Urinary bladder (tissue), 4 donors: ENCODE data around the gene AARS1. TPM values are rescaled to one million over a fixed set of nuclear protein-coding genes. Genes with fewer than 3 reads are reported as not detected.
"Not testable (repeated sequence)": the region's sequence is repeated elsewhere in the genome, so short reads cannot be mapped to it uniquely, and the experiment has no call there.

Source experiments
- DNase-seq: peaks from one replicate; pipeline ENCODE4 v3.0.0-alpha.2; 2015; ENCODE audit errors: extremely low spot score
- H3K27ac ChIP-seq: one replicate; pipeline ENCODE4 v1.5.1; 2013; ENCODE audit warnings: low read depth, mild to moderate bottlenecking, moderate library complexity
- H3K36me3 ChIP-seq: one replicate; pipeline ENCODE4 v1.6.1; 2013; ENCODE audit warnings: mild to moderate bottlenecking, moderate library complexity; ENCODE audit not compliant: insufficient read depth
- H3K4me1 ChIP-seq: one replicate; pipeline ENCODE4 v1.6.1; 2013; ENCODE audit warnings: mild to moderate bottlenecking, moderate library complexity; ENCODE audit not compliant: insufficient read depth
- H3K4me3 ChIP-seq: one replicate; pipeline ENCODE4 v1.5.1; 2013; ENCODE audit warnings: low read depth, low read length
- WGBS: extraction: QIAGEN DNeasy Blood & Tissue Kit; methylation state at CpG from one replicate; pipeline ENCODE4 v1.1.7; 2013; 5-methylcytosine and 5-hydroxymethylcytosine counted together
- polyA plus RNA-seq: library from polyadenylated mRNA; stranded (reverse); fragments of 200-250 nt; gene quantifications from one replicate; pipeline ENCODE4 v1.2.3, GENCODE V29; 2013
- total RNA-seq: library from RNA; depleted of rRNA; stranded (reverse); fragments of >200 nt; gene quantifications from one replicate; pipeline ENCODE4 v1.2.3, GENCODE V29; 2014
- donor health status: healthy with polysubstance abuse.
- donor health status: healthy.

Gene AARS1
- total RNA-seq (47.4 TPM), polyA plus RNA-seq (70.5 TPM)

GRCh38 chr16:70289229-70290094 is at the start of gene AARS1:
TSS of gene AARS1 (minus strand) at chr16:70289506. CDS start at chr16:70282763, 6,743 bp downstream.
- WGBS = 2% methylated on average over 53 of the region's 53 CpGs
- peak; percentile 99 for DNase-seq
- no peaks in the 10 kb centered on the region for H3K4me1 ChIP-seq
- H3K4me3 ChIP-seq = peak within 1 kb of the TSS; percentile 60
- no peaks in the 10 kb centered on the region for H3K36me3 ChIP-seq
- H3K27ac ChIP-seq = peak within 1 kb of the TSS; percentile 57

GRCh38 chr16:70337814-70338213 is 48.5 kb upstream of the AARS1 start:
- WGBS = 95% methylated on average over 5 of the region's 5 CpGs

DNA sequence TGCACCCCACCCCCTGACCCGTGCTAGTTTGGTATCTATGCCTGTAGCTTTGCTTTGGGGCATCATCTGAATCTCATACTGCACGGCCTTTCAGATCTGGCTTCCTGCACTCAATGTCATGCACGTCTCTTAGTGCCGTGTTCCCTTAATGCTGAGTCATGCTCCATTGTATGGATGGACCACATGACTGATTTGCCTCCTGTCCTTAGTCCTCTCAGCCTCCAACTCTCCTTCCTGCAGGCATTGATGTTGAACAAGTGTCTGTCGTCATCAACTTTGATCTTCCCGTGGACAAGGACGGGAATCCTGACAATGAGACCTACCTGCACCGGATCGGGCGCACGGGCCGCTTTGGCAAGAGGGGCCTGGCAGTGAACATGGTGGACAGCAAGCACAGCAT is 43.4 kb upstream of the AARS1 start:
- WGBS = 83% methylated on average over 5 of the region's 12 CpGs
- not testable (repeated sequence) for DNase-seq, H3K27ac ChIP-seq, H3K4me3 ChIP-seq, H3K4me1 ChIP-seq, H3K36me3 ChIP-seq

More at GRCh38 chr16:70337814-70338213, 48.5 kb upstream of the AARS1 start:
- H3K27ac ChIP-seq = no peak overlapping the region
- DNase-seq = no peak
- H3K4me1 ChIP-seq = no peaks in the 10 kb centered on the region
- no peaks in the 10 kb centered on the region for H3K36me3 ChIP-seq
- no peak overlapping the region for H3K4me3 ChIP-seq

DNA sequence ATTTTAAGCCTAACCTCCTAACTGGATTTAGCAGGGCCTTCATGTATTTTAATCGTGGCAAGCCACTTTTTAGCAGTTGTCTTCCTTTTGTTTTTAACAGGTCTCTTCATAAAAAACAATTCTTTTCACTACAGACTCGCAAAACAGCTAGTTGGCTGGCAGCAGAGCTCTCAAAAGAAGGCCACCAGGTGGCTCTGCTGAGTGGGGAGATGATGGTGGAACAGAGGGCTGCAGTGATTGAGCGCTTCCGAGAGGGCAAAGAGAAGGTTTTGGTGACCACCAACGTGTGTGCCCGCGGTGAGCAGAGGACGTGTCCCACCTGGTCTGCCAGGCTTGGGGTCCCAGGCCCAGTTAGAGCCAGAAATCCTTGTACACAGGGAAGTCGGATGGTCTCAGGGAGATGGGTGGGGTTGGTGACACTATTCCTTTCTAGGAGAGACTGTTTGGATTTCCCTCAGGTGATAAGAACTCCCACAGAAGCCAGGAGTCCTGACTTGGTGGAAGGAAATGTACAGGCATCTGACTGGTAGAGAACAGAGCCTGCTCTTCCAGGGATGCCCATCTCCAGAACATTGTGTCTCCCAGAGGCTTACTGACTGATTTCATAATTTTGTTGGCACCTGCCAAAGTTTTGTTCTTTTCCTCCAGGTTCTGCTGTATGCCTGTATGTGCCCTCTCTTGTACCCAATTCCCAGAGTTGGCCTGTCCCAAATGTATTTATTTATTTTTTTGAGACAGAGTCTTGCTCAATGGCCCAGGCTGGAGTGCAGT is 42.5 kb upstream of the AARS1 start:
- Histone ChIP-seq H3K36me3 (peaks cover 3% of the 10 kb centered on the region), H3K4me3 (no peak overlapping the region), H3K27ac (no peak overlapping the region), H3K4me1 (no peaks in the 10 kb centered on the region)
- no peak for DNase-seq
- 61% methylated on average over 9 of the region's 9 CpGs for WGBS

DNA sequence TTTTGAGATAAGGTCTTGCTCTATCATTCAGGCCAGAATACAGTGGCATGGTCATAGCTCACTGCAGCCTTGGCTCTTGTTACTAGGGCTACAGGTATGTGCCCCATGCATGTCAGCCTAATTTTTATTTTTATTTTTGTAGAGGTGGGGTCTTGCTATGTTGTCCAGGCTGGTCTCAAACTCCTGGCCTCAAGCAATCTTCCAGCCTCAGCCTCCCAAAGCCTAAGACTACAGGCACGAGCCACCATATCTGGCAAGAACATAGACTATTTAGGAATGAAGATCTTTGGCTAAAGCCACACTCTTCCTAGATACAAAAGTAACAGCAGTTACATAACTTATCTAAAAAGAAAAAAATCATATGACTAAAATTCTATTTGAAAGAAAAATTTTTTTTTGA is 41.8 kb upstream of the AARS1 start:
- WGBS = 82% methylated on average over 1 of the region's 1 CpG
- peaks cover 3% of the 10 kb centered on the region for H3K36me3 ChIP-seq
- H3K27ac ChIP-seq = no peak overlapping the region
- H3K4me3 ChIP-seq = no peak overlapping the region
- DNase-seq = no peak
- H3K4me1 ChIP-seq = no peaks in the 10 kb centered on the region

- H3K4me3 ChIP-seq = no peak overlapping the region
- 92% methylated on average over 7 of the region's 7 CpGs for WGBS
These were observed 35.9 kb upstream of the AARS1 start for GRCh38 chr16:70324998-70325747.

DNA sequence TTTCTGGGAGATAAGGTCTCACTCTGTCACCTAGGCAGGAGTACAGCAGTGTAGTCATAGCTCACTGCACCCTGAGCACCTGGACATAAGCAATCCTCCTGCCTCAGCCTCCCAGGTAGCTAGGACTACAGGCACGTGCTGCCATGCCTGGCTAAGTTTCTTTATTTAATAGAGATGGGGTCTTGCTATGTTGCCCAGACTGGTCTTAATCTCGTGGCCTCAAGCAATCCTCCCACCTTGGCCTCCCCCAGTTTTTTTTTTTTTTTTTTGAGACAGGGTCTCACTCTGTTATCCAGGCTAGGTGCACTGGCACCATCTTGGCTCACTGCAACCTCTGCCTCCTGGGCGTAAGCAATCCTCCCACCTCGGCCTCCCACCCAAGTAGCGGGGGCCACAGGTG is 30.8 kb upstream of the AARS1 start:
- 99% methylated on average over 5 of the region's 5 CpGs for WGBS

More at GRCh38 chr16:70324998-70325747, 35.9 kb upstream of the AARS1 start:
- Histone ChIP-seq H3K36me3 (peaks cover 6% of the 10 kb centered on the region), H3K4me1 (no peaks in the 10 kb centered on the region), H3K27ac (no peak overlapping the region)
- no peak for DNase-seq

DNA sequence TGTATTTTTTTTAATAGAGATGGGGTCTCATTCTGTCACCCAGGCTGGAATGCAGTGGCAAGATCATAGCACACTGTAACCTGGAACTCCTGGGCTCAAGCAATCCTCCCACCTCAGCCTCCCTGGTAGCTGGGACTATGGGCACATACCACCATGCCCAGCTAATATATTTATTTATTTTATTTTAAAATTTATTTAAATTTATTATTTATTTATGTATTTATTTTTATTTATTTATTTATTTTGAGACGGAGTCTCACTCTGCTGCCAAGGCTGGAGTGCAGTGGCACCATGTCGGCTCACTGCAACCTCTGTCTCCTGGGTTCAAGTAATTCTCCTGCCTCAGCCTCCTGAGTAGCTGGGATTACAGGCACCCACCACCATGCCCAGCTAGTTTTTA is 18.4 kb upstream of the AARS1 start:
- not testable (repeated sequence) for H3K4me3 ChIP-seq, DNase-seq, H3K36me3 ChIP-seq, H3K4me1 ChIP-seq, H3K27ac ChIP-seq
- WGBS = 97% methylated on average over 2 of the region's 2 CpGs

More for the DNA sequence above, 30.8 kb upstream of the AARS1 start:
- Histone ChIP-seq H3K4me1 (no peaks in the 10 kb centered on the region), H3K4me3 (no peak overlapping the region), H3K27ac (no peak overlapping the region), H3K36me3 (peaks cover 5% of the 10 kb centered on the region)
- DNase-seq = no peak

GRCh38 chr16:70306880-70307279 is 17.6 kb upstream of the AARS1 start:
- Histone ChIP-seq H3K27ac (no peak overlapping the region), H3K36me3 (peaks cover 1% of the 10 kb centered on the region), H3K4me3 (no peak overlapping the region), H3K4me1 (no peaks in the 10 kb centered on the region)
- DNase-seq = no peak
- WGBS = 92% methylated on average over 2 of the region's 2 CpGs

- no peaks in the 10 kb centered on the region for H3K4me1 ChIP-seq
- no peak overlapping the region for H3K27ac ChIP-seq
- H3K4me3 ChIP-seq = no peak overlapping the region
- WGBS = 75% methylated on average over 3 of the region's 3 CpGs
- DNase-seq = no peak
- H3K36me3 ChIP-seq = no peaks in the 10 kb centered on the region
These were observed 15.7 kb upstream of the AARS1 start for GRCh38 chr16:70304892-70305448.

GRCh38 chr16:70302745-70303144 is 13.4 kb upstream of the AARS1 start:
- H3K4me3 ChIP-seq = no peak overlapping the region
- H3K36me3 ChIP-seq = no peaks in the 10 kb centered on the region
- no peaks in the 10 kb centered on the region for H3K4me1 ChIP-seq
- no peak overlapping the region for H3K27ac ChIP-seq
- 58% methylated on average over 1 of the region's 1 CpG for WGBS
- no peak for DNase-seq

- no peak overlapping the region for H3K27ac ChIP-seq
- no peak overlapping the region for H3K4me3 ChIP-seq
- H3K36me3 ChIP-seq = no peaks in the 10 kb centered on the region
- DNase-seq = no peak
- WGBS = 99% methylated on average over 1 of the region's 1 CpG
- no peaks in the 10 kb centered on the region for H3K4me1 ChIP-seq
These were observed 11.8 kb upstream of the AARS1 start for GRCh38 chr16:70301121-70301520.
